Measurements from ENCODE around the gene CKAP2L.

DNA sequence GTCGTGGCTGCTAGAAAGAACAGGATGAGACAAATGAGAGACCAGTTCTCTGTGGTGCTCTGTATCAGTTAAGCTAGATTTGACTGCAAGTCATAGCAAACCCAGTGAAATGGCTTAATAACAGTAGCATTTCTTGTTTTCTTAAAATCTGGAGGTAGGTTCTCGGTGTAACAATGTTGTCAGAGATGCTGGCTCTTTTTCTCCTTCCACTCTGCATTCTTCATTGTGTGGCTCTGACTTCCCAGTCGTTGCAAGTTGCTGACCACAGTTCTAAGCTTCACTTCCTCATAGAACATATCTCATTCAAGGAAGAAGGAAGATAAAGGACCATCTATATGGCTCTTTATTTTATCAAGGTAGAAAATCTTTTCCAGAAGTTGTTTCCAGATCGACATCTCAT, 7.9 kb upstream of the CKAP2L start:
- TF ChIP-seq, protein P1, sequence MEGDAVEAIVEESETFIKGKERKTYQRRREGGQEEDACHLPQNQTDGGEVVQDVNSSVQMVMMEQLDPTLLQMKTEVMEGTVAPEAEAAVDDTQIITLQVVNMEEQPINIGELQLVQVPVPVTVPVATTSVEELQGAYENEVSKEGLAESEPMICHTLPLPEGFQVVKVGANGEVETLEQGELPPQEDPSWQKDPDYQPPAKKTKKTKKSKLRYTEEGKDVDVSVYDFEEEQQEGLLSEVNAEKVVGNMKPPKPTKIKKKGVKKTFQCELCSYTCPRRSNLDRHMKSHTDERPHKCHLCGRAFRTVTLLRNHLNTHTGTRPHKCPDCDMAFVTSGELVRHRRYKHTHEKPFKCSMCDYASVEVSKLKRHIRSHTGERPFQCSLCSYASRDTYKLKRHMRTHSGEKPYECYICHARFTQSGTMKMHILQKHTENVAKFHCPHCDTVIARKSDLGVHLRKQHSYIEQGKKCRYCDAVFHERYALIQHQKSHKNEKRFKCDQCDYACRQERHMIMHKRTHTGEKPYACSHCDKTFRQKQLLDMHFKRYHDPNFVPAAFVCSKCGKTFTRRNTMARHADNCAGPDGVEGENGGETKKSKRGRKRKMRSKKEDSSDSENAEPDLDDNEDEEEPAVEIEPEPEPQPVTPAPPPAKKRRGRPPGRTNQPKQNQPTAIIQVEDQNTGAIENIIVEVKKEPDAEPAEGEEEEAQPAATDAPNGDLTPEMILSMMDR (IDR thresholded peaks at IDR 0.05) = no peak
- TF ChIP-seq EP300 (IDR thresholded peaks at IDR 0.05) (no peak), POLR2A (IDR thresholded peaks at IDR 0.05) (no peak), POLR2AphosphoS5 (IDR thresholded peaks at IDR 0.05) (no peak)

Data from suprapubic skin (tissue), 4 donors.